Measurements from ENCODE around the gene KIFC1.

DNA sequence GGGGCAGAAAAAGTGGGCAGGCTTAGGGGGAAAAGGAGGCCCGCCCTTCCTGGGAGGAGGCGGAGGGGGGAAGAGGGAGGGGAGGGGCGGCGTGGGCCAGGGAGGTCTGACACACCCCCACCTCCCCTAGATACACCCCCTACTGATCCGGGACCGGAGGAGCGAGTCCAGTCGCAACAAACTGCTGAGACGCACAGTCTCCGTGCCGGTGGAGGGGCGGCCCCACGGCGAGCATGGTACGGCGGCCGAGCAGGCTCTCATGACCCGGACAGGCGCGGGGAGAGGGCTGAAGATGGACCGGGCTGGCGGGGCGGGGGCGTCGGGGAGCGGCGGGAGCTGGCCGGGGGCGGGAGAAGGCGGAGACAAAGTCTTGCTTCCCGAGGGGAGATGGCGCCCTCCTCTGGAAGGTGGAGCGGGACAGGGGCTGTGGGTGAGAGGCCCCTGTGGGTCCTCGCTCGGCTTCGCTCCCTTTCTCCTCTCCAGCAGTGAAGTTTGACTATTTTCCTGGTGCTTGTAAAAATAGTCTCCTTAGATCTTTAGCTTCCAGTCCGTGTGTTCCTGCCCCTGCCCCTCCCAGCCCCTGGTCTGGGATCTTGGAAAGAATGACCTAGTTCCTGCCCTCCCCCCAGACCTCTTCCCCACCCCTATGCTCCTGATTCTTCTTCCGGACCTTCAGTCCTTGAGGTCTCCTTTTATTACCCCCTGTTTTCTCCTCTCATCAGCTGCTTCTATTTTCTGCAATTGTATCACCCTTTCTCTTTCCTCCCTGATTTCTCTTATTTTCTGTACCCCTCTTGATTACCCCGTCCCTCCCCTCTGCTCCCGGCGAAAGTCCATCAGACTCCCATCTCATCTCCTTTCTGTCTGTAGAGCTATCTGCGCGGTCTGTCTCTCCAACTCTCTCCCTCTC is 34.3 kb downstream of the KIFC1 start:
- TF ChIP-seq, protein P1, sequence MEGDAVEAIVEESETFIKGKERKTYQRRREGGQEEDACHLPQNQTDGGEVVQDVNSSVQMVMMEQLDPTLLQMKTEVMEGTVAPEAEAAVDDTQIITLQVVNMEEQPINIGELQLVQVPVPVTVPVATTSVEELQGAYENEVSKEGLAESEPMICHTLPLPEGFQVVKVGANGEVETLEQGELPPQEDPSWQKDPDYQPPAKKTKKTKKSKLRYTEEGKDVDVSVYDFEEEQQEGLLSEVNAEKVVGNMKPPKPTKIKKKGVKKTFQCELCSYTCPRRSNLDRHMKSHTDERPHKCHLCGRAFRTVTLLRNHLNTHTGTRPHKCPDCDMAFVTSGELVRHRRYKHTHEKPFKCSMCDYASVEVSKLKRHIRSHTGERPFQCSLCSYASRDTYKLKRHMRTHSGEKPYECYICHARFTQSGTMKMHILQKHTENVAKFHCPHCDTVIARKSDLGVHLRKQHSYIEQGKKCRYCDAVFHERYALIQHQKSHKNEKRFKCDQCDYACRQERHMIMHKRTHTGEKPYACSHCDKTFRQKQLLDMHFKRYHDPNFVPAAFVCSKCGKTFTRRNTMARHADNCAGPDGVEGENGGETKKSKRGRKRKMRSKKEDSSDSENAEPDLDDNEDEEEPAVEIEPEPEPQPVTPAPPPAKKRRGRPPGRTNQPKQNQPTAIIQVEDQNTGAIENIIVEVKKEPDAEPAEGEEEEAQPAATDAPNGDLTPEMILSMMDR (conservative IDR thresholded peaks at IDR 0.05; ENCODE audit: low read depth, low read length), result peak; percentile 68
- TF ChIP-seq RAD21 (IDR thresholded peaks at IDR 0.05; ENCODE audit: low read length) (peak; percentile 78), SMC3 (IDR thresholded peaks at IDR 0.05; ENCODE audit: low read depth, low read length) (peak; percentile 49), POLR2A (IDR thresholded peaks at IDR 0.05; ENCODE audit: low read depth, low read length) (peak; percentile 47; the same call in 1 of the 2 replicates)
